WTC11 (cell line): Measurements from ENCODE around the gene LCORL.

Experiments
- CBFB ChIP-seq: sonication (generic); formaldehyde crosslinking; IDR thresholded peaks from 2 replicates; pipeline ENCODE4 v1.8.1; 2022; ENCODE audit warnings: mild to moderate bottlenecking, low read depth, missing genetic modification reagents
- FOXJ3 ChIP-seq: sonication (generic); formaldehyde crosslinking; IDR thresholded peaks from 2 replicates; pipeline ENCODE4 v1.9.0; 2021; ENCODE audit warnings: missing genetic modification reagents, mild to moderate bottlenecking, borderline replicate concordance
- FOXP1 ChIP-seq: sonication (generic); formaldehyde crosslinking; IDR thresholded peaks from 2 replicates; pipeline ENCODE4 v1.8.0; 2022; ENCODE audit warnings: missing genetic modification reagents, mild to moderate bottlenecking, moderate library complexity, borderline replicate concordance
- JUN ChIP-seq: sonication (generic); formaldehyde crosslinking; IDR thresholded peaks from 2 replicates; pipeline ENCODE4 v1.8.0; 2023; ENCODE audit warnings: mild to moderate bottlenecking, missing genetic modification reagents
- KAT7 ChIP-seq: sonication (generic); formaldehyde crosslinking; IDR thresholded peaks from 2 replicates; pipeline ENCODE4 v1.8.1; 2023; ENCODE audit warnings: missing genetic modification reagents, mild to moderate bottlenecking, borderline replicate concordance
- MXD4 ChIP-seq: fragments of 250-450 bp; sonication (Bioruptor Pico); IDR thresholded peaks from 2 replicates; pipeline ENCODE4 v1.8.0; 2021; ENCODE audit warnings: mild to moderate bottlenecking, moderate library complexity, borderline replicate concordance
- SP1 ChIP-seq: sonication (generic); formaldehyde crosslinking; conservative IDR thresholded peaks from 2 replicates; pipeline ENCODE4 v1.8.1; 2022; ENCODE audit warnings: missing genetic modification reagents
- TF ChIP-seq, protein P1 (sequence below): sonication (generic); formaldehyde crosslinking; IDR thresholded peaks from 2 replicates; pipeline ENCODE4 v1.8.1; 2022; ENCODE audit warnings: mild to moderate bottlenecking, missing genetic modification reagents, moderate library complexity, borderline replicate concordance
- TF ChIP-seq, protein P2 (sequence below): fragments of 200-600 bp; IDR thresholded peaks from 2 replicates; pipeline ENCODE4 v1.8.0; 2022; ENCODE audit warnings: antibody characterized with exemption
- TF ChIP-seq, protein P3 (sequence below): sonication (generic); formaldehyde crosslinking; IDR thresholded peaks from 2 replicates; pipeline ENCODE4 v1.8.1; 2022; ENCODE audit warnings: low read depth, missing genetic modification reagents, borderline replicate concordance
- TF ChIP-seq, protein P4 (sequence below): sonication (generic); formaldehyde crosslinking; conservative IDR thresholded peaks from 2 replicates; pipeline ENCODE4 v1.8.1; 2022; ENCODE audit warnings: mild to moderate bottlenecking, missing genetic modification reagents
- TF ChIP-seq, protein P5 (sequence below): sonication (generic); formaldehyde crosslinking; IDR thresholded peaks from 2 replicates; pipeline ENCODE4 v1.8.1; 2023; ENCODE audit warnings: mild to moderate bottlenecking, missing genetic modification reagents

DNA sequence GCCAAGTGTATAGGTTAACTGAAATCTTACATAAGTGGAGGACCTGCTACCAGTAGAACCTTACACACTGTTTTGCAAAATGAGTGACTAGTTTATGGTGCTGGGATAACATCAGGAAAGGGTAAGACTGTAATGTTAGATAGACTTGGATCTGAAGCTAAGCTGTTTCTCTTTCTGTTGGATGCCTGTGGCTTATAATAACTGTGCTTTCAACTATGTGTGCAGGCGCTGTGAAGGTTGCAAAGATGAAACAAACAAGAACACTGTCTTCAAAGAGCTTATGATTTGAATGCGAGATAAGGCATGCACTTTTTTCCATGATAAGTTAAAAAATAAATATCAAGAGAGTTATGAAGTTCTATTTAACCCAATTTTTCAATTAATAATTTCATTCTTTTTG is 34.5 kb upstream of the LCORL start:
- TF ChIP-seq MXD4 (CRISPR knock-in tag) (no peak), JUN (CRISPR knock-in tag) (no peak), CBFB (no peak), FOXP1 (no peak), FOXJ3 (no peak), KAT7 (CRISPR knock-in tag) (no peak), SP1 (CRISPR knock-in tag) (no peak)
- TF ChIP-seq, protein P1, sequence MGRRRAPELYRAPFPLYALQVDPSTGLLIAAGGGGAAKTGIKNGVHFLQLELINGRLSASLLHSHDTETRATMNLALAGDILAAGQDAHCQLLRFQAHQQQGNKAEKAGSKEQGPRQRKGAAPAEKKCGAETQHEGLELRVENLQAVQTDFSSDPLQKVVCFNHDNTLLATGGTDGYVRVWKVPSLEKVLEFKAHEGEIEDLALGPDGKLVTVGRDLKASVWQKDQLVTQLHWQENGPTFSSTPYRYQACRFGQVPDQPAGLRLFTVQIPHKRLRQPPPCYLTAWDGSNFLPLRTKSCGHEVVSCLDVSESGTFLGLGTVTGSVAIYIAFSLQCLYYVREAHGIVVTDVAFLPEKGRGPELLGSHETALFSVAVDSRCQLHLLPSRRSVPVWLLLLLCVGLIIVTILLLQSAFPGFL (CRISPR knock-in tag), result no peak
- TF ChIP-seq, protein P2, sequence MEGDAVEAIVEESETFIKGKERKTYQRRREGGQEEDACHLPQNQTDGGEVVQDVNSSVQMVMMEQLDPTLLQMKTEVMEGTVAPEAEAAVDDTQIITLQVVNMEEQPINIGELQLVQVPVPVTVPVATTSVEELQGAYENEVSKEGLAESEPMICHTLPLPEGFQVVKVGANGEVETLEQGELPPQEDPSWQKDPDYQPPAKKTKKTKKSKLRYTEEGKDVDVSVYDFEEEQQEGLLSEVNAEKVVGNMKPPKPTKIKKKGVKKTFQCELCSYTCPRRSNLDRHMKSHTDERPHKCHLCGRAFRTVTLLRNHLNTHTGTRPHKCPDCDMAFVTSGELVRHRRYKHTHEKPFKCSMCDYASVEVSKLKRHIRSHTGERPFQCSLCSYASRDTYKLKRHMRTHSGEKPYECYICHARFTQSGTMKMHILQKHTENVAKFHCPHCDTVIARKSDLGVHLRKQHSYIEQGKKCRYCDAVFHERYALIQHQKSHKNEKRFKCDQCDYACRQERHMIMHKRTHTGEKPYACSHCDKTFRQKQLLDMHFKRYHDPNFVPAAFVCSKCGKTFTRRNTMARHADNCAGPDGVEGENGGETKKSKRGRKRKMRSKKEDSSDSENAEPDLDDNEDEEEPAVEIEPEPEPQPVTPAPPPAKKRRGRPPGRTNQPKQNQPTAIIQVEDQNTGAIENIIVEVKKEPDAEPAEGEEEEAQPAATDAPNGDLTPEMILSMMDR, result no peak
- TF ChIP-seq, protein P3, sequence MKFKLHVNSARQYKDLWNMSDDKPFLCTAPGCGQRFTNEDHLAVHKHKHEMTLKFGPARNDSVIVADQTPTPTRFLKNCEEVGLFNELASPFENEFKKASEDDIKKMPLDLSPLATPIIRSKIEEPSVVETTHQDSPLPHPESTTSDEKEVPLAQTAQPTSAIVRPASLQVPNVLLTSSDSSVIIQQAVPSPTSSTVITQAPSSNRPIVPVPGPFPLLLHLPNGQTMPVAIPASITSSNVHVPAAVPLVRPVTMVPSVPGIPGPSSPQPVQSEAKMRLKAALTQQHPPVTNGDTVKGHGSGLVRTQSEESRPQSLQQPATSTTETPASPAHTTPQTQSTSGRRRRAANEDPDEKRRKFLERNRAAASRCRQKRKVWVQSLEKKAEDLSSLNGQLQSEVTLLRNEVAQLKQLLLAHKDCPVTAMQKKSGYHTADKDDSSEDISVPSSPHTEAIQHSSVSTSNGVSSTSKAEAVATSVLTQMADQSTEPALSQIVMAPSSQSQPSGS (CRISPR knock-in tag), result no peak
- TF ChIP-seq, protein P4, sequence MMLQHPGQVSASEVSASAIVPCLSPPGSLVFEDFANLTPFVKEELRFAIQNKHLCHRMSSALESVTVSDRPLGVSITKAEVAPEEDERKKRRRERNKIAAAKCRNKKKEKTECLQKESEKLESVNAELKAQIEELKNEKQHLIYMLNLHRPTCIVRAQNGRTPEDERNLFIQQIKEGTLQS, result no peak
- TF ChIP-seq, protein P5, sequence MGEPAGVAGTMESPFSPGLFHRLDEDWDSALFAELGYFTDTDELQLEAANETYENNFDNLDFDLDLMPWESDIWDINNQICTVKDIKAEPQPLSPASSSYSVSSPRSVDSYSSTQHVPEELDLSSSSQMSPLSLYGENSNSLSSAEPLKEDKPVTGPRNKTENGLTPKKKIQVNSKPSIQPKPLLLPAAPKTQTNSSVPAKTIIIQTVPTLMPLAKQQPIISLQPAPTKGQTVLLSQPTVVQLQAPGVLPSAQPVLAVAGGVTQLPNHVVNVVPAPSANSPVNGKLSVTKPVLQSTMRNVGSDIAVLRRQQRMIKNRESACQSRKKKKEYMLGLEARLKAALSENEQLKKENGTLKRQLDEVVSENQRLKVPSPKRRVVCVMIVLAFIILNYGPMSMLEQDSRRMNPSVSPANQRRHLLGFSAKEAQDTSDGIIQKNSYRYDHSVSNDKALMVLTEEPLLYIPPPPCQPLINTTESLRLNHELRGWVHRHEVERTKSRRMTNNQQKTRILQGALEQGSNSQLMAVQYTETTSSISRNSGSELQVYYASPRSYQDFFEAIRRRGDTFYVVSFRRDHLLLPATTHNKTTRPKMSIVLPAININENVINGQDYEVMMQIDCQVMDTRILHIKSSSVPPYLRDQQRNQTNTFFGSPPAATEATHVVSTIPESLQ, result no peak
